ENCODE results near the gene NIM1K.

Gene NIM1K

GRCh38 chr5:43232943-43233833, 41.2 kb downstream of the NIM1K start:
- H3K36me3 ChIP-seq (ENCODE audit: control insufficient read depth in 2 of 2, insufficient read depth in 1 of 2, low read length in 2 of 2): no peaks in the 10 kb centered on the region
- ChIA-PET CTCF (interaction anchor here (0.5 to 3.7 kb wide), 11 partner anchors 9 to 399 kb away, joined by 3 to 25 read pairs (median 4); no protein-coding TSS in a partner anchor), POLR2A (interaction anchor here (0.6 kb wide), 1 partner anchor 8 kb away, joined by 7 read pairs; no protein-coding TSS in a partner anchor)

GRCh38 chr5:43233946-43234345, 41.9 kb downstream of the NIM1K start:
- TF ChIP-seq ZNF311 (tag by site-specific recombination; IDR thresholded peaks at IDR 0.05; ENCODE audit: borderline replicate concordance) (no peak), ZNF580 (tag by site-specific recombination; IDR thresholded peaks at IDR 0.05) (no peak), ZBTB10 (tag by site-specific recombination; IDR thresholded peaks at IDR 0.05) (no peak), KLF9 (tag by site-specific recombination; IDR thresholded peaks at IDR 0.05; ENCODE audit: low read depth) (no peak), ZNF26 (tag by site-specific recombination; IDR thresholded peaks at IDR 0.05) (no peak), ZNF830 (tag by site-specific recombination; IDR thresholded peaks at IDR 0.05; ENCODE audit: low read depth) (no peak), ZNF138 (tag by site-specific recombination; IDR thresholded peaks at IDR 0.05; ENCODE audit: borderline replicate concordance) (no peak)
- CTCF ChIA-PET: interaction anchor here (0.6 to 1.0 kb wide), 2 partner anchors 155 to 213 kb away, joined by 3 to 4 read pairs; no protein-coding TSS in a partner anchor
- no peaks in the 10 kb centered on the region for H3K4me1 ChIP-seq (ENCODE audit: control insufficient read depth, insufficient read depth, low read length)
- H3K4me3 ChIP-seq (ENCODE audit: low read depth, low read length): no peak overlapping the region
- no peaks in the 10 kb centered on the region for H3K36me3 ChIP-seq (ENCODE audit: control insufficient read depth in 2 of 2, insufficient read depth in 1 of 2, low read length in 2 of 2)
- POLR2A ChIA-PET: interaction anchor here (0.6 kb wide), 1 partner anchor 9 kb away, joined by 7 read pairs; no protein-coding TSS in a partner anchor
- H3K9me3 ChIP-seq (ENCODE audit: control insufficient read depth, insufficient read depth, low read depth, low read length): no peaks in the 10 kb centered on the region
- H3K27ac ChIP-seq (ENCODE audit: extremely low read depth, low read depth, low read length): no peak overlapping the region

More at GRCh38 chr5:43232943-43233833, 41.2 kb downstream of the NIM1K start:
- H3K9me3 ChIP-seq (ENCODE audit: control insufficient read depth, insufficient read depth, low read depth, low read length): no peaks in the 10 kb centered on the region
- no peak overlapping the region for H3K27ac ChIP-seq (ENCODE audit: extremely low read depth, low read depth, low read length)
- no peaks in the 10 kb centered on the region for H3K4me1 ChIP-seq (ENCODE audit: control insufficient read depth, insufficient read depth, low read length)
- H3K4me3 ChIP-seq (ENCODE audit: low read depth, low read length): no peak overlapping the region
- TF ChIP-seq ZNF555 (tag by site-specific recombination; conservative IDR thresholded peaks at IDR 0.05) (no peak), HIC1 (tag by site-specific recombination; IDR thresholded peaks at IDR 0.05) (no peak), ZBTB11 (tag by site-specific recombination; conservative IDR thresholded peaks at IDR 0.05; ENCODE audit: low read depth) (no peak), ZSCAN16 (tag by site-specific recombination; IDR thresholded peaks at IDR 0.05) (no peak), BCL11A (tag by site-specific recombination; IDR thresholded peaks at IDR 0.05; ENCODE audit: low read depth) (no peak), OSR2 (tag by site-specific recombination; IDR thresholded peaks at IDR 0.05) (no peak), ZNF600 (tag by site-specific recombination; IDR thresholded peaks at IDR 0.05) (no peak), SP3 (tag by site-specific recombination; IDR thresholded peaks at IDR 0.05) (no peak), ZNF529 (tag by site-specific recombination; IDR thresholded peaks at IDR 0.05; ENCODE audit: insufficient replicate concordance) (no peak), ZNF830 (tag by site-specific recombination; IDR thresholded peaks at IDR 0.05; ENCODE audit: low read depth) (no peak), ZNF112 (tag by site-specific recombination; IDR thresholded peaks at IDR 0.05) (no peak), ZNF610 (tag by site-specific recombination; IDR thresholded peaks at IDR 0.05; ENCODE audit: borderline replicate concordance) (no peak), ZNF248 (tag by site-specific recombination; IDR thresholded peaks at IDR 0.05) (no peak), PRDM1 (tag by site-specific recombination; IDR thresholded peaks at IDR 0.05) (no peak)
